ENCODE data around the gene CHST3. TPM values are rescaled to one million over a fixed set of nuclear protein-coding genes. Genes with fewer than 3 reads are reported as not detected.

Gene CHST3
- total and polyA plus RNA-seq, 2 experiments from 2014 or later = 0.94 to 8.3 TPM

- no peak overlapping the region for H3K4me3 Mint-ChIP-seq
- no peak for ATAC-seq
- H3K79me2 ChIP-seq (replicated peaks; ENCODE audit: insufficient read depth) = no peaks in the 10 kb centered on the region
- H3K4me3 ChIP-seq = no peak overlapping the region
- H3K36me3 ChIP-seq (ENCODE audit: insufficient read depth) = no peaks in the 10 kb centered on the region
- no peaks in the 10 kb centered on the region for H4K20me1 ChIP-seq (replicated peaks; ENCODE audit: insufficient read depth)
- DNase-seq (ENCODE audit: low spot score) = no peak
- TF ChIP-seq REST (IDR thresholded peaks at IDR 0.05; ENCODE audit: unreplicated experiment) (no peak), EZH2phosphoT487 (IDR thresholded peaks at IDR 0.05; ENCODE audit: unreplicated experiment) (no peak), ZNF114 (CRISPR knock-in tag; IDR thresholded peaks at IDR 0.05) (no peak), EZH2 (IDR thresholded peaks at IDR 0.05; ENCODE audit: low read depth, unreplicated experiment) (no peak), CREB1 (CRISPR knock-in tag; IDR thresholded peaks at IDR 0.05; ENCODE audit: low read depth) (no peak), POLR2AphosphoS5 (IDR thresholded peaks at IDR 0.05; ENCODE audit: low read depth) (no peak)
- TF ChIP-seq, protein P1, sequence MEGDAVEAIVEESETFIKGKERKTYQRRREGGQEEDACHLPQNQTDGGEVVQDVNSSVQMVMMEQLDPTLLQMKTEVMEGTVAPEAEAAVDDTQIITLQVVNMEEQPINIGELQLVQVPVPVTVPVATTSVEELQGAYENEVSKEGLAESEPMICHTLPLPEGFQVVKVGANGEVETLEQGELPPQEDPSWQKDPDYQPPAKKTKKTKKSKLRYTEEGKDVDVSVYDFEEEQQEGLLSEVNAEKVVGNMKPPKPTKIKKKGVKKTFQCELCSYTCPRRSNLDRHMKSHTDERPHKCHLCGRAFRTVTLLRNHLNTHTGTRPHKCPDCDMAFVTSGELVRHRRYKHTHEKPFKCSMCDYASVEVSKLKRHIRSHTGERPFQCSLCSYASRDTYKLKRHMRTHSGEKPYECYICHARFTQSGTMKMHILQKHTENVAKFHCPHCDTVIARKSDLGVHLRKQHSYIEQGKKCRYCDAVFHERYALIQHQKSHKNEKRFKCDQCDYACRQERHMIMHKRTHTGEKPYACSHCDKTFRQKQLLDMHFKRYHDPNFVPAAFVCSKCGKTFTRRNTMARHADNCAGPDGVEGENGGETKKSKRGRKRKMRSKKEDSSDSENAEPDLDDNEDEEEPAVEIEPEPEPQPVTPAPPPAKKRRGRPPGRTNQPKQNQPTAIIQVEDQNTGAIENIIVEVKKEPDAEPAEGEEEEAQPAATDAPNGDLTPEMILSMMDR (conservative IDR thresholded peaks at IDR 0.05; ENCODE audit: low read depth in 2 of 2) = no peak
- TF ChIP-seq, protein P2, sequence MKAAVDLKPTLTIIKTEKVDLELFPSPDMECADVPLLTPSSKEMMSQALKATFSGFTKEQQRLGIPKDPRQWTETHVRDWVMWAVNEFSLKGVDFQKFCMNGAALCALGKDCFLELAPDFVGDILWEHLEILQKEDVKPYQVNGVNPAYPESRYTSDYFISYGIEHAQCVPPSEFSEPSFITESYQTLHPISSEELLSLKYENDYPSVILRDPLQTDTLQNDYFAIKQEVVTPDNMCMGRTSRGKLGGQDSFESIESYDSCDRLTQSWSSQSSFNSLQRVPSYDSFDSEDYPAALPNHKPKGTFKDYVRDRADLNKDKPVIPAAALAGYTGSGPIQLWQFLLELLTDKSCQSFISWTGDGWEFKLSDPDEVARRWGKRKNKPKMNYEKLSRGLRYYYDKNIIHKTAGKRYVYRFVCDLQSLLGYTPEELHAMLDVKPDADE (IDR thresholded peaks at IDR 0.05) = no peak
- TF ChIP-seq, protein P3, sequence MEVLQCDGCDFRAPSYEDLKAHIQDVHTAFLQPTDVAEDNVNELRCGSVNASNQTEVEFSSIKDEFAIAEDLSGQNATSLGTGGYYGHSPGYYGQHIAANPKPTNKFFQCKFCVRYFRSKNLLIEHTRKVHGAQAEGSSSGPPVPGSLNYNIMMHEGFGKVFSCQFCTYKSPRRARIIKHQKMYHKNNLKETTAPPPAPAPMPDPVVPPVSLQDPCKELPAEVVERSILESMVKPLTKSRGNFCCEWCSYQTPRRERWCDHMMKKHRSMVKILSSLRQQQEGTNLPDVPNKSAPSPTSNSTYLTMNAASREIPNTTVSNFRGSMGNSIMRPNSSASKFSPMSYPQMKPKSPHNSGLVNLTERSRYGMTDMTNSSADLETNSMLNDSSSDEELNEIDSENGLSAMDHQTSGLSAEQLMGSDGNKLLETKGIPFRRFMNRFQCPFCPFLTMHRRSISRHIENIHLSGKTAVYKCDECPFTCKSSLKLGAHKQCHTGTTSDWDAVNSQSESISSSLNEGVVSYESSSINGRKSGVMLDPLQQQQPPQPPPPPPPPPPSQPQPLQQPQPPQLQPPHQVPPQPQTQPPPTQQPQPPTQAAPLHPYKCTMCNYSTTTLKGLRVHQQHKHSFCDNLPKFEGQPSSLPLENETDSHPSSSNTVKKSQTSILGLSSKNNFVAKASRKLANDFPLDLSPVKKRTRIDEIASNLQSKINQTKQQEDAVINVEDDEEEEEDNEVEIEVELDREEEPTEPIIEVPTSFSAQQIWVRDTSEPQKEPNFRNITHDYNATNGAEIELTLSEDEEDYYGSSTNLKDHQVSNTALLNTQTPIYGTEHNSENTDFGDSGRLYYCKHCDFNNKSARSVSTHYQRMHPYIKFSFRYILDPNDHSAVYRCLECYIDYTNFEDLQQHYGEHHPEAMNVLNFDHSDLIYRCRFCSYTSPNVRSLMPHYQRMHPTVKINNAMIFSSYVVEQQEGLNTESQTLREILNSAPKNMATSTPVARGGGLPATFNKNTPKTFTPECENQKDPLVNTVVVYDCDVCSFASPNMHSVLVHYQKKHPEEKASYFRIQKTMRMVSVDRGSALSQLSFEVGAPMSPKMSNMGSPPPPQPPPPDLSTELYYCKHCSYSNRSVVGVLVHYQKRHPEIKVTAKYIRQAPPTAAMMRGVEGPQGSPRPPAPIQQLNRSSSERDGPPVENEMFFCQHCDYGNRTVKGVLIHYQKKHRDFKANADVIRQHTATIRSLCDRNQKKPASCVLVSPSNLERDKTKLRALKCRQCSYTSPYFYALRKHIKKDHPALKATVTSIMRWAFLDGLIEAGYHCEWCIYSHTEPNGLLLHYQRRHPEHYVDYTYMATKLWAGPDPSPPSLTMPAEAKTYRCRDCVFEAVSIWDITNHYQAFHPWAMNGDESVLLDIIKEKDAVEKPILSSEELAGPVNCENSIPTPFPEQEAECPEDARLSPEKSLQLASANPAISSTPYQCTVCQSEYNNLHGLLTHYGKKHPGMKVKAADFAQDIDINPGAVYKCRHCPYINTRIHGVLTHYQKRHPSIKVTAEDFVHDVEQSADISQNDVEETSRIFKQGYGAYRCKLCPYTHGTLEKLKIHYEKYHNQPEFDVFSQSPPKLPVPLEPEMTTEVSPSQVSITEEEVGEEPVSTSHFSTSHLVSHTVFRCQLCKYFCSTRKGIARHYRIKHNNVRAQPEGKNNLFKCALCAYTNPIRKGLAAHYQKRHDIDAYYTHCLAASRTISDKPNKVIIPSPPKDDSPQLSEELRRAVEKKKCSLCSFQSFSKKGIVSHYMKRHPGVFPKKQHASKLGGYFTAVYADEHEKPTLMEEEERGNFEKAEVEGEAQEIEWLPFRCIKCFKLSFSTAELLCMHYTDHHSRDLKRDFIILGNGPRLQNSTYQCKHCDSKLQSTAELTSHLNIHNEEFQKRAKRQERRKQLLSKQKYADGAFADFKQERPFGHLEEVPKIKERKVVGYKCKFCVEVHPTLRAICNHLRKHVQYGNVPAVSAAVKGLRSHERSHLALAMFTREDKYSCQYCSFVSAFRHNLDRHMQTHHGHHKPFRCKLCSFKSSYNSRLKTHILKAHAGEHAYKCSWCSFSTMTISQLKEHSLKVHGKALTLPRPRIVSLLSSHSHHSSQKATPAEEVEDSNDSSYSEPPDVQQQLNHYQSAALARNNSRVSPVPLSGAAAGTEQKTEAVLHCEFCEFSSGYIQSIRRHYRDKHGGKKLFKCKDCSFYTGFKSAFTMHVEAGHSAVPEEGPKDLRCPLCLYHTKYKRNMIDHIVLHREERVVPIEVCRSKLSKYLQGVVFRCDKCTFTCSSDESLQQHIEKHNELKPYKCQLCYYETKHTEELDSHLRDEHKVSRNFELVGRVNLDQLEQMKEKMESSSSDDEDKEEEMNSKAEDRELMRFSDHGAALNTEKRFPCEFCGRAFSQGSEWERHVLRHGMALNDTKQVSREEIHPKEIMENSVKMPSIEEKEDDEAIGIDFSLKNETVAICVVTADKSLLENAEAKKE (CRISPR knock-in tag; IDR thresholded peaks at IDR 0.05) = no peak
- H3F3A ChIP-seq (replicated peaks; ENCODE audit: low read depth) = no peaks in the 10 kb centered on the region
- H3K27me3 Mint-ChIP-seq (ENCODE audit: insufficient read depth, low read depth, poor library complexity) = peaks cover 13% of the 10 kb centered on the region
- peak overlapping the region; percentile 76; the same call in 1 of the 2 replicates for H2AFZ ChIP-seq
- H3K27me3 ChIP-seq (ENCODE audit: insufficient read depth) = no peaks in the 10 kb centered on the region
- H3K9me2 ChIP-seq (ENCODE audit: insufficient read depth) = no peaks in the 10 kb centered on the region
- no peaks in the 10 kb centered on the region for H3K9me3 Mint-ChIP-seq
- H3K27ac Mint-ChIP-seq = no peak overlapping the region
- H3K4me1 ChIP-seq (ENCODE audit: insufficient read depth) = no peaks in the 10 kb centered on the region
- H3K4me1 Mint-ChIP-seq = peaks cover 19% of the 10 kb centered on the region
- no peak overlapping the region for H3K4me2 ChIP-seq
- no peaks in the 10 kb centered on the region for H3K36me3 Mint-ChIP-seq (ENCODE audit: low read depth)
- no peak overlapping the region for H3K27ac ChIP-seq (ENCODE audit: low read depth)
Measured at GRCh38 chr10:72056932-72057751, 92.9 kb downstream of the CHST3 start.

Data from GM23338 (cell line).